ENCODE data around the gene NRF1.
A peak's percentile ranks its signal among the peaks of the same experiment; 100 is the strongest.
"Not testable (repeated sequence)": the region's sequence is repeated elsewhere in the genome, so short reads cannot be mapped to it uniquely, and the experiment has no call there.

The NRF1 gene

DNA sequence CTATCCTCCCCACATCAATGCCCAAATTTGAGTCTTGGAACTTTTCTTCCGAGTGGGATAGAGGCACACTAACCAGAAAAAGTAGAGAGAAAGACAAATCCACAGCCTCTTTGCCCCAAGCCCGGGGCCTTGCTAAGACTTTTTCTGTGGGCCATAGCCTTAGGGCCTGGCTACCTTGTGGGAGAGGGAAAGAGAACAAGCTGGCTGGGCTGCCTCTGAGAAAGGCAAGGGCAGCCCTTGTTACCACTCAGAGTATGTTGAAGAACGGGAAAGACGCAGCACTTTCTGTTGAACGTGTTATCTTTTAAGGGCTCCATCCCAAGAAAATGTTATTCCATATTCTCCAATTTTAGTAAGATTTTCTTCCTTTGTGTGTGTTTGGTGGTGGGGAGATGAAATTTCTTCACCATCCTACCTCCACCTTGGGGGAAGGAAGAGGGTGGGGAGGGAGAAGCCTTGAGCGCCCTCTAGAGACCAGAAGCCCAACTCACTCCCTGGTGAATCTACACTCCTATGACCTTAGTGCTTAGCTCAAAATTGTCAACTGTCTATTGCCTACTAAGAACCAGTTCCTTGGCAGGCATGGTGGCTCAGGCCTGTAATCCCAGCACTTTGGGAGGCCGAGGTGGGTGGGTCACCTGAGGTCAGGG, 3.9 kb upstream of the NRF1 start:
- DNase-seq, result peak; percentile 14 to 41 (median 19)

DNA sequence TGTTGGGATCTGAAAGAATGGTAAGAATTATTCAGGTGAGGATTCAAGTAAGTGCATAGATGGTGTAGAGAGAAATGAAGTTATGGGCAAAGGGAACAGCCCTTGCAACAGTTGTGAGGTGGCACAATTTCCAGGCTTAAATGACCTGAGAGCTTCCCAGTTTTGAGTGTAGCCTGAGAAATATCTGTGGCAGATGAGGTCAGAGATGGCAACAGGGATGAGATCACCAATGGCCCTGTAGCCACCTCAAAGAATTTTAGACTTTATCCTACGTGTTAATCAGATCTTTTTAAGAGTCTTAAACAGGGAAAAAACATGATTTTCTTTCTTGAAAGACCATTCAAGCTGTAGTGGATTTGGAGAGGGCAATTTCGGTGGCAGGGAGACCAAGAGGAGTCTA, 1.9 kb upstream of the NRF1 start:
- no peak for DNase-seq

DNA sequence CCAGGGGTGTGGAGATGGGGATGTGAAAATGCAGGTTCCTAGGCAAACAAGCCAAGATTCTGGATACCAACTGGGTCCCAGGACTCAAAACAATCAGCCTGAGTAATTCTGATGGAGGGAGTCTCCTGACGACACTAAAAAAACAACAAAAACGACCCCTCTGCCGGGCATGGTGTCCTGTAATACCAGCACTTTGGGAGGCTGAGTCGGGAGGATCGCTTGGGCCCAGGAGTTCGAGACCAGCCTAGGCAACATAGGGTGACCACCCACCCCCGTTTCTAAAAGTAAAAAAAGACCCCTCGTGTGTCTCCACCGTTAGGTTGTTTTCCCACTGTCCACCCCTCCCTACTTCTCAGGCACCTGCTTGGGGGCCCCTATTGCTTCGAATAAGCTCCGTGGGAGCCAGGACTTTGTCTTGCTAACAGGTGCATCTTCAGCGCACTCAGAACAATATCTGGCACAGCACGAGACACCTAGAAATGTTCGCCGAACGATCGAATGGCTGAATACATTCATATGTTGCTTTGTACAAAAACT, 743 bp upstream of the NRF1 start:
- DNase-seq, result no peak

DNA sequence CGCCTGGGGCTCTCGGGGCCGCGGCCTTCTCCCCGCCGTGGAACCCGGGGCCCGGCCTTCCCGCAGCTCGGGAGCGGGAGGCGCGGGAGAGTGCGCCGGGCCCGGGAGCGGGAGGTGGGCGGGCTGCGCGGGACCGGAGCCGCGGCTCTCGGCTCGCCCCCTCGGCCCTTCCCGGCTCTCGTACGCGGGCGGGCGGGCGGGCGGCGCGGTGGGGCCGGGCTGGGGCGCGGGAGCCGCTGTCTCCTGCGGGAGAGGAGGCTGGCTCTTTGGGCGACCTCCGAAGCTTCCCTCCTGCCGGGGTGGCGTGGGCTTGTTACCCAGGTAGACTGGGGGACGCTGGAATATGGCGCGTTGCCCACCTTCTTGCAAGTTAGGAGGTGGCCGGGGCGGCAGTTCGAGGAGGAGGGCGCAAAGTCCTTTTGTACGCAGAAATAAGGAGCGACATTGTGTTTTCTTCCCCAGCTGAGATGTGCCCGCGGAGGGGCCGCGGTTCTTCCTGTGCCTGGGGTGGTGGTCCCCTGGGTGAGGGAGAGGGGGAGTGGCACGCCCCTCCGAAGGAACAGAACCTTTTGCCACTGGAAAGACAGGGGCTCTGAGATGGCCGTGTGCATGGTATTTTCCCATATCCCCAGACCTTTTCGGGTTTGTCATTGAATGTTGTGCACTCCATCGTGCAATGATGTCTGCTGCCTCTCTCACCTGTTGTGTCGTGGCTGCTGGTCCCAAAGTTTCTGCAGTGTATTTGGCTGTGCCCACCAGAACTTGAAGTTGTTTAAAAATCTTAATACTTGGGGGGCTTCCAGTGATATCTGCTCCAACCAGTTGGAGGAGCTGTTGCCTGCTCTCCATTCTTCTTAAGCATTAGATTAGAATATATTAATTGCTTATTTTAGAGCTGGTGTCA, 844 bp downstream of the NRF1 start:
- peak; percentile 22 to 86 (median 80) for DNase-seq

DNA sequence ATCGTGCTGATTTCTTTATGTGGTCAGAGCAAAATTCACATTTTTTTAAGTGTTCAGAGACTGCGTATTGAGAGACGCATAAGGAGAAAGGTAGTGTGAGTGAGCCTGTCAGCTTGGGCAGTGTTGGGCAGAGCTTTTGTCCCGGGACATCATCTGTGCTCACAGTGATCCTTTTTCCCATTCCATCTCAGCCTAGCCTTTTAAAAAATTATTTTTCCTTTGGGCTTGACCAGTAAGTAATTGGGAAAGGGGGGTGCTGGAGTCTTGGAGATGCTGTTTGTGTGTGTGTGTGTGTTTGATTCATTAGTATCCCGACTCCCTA, 1.5 kb downstream of the NRF1 start:
- no peak for DNase-seq

DNA sequence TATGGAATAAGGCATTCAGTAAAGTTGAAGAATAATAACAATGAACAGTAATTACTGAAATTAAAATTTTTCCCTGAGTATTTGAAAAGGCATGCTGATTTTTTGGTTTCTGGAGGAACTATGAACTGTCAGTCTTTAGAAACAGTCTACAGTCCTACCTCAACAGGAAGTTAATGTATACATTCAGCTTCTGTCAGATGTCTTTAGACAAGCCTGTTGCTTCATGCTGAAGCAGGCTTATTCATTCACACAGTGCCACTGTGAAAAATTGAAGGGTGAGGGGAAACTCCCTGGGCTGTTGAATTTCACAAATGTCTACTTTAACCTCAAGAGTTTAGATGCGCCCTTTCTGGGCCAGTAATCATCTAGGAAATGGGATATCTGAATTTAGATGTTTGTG, 3.5 kb downstream of the NRF1 start:
- DNase-seq, result no peak

DNA sequence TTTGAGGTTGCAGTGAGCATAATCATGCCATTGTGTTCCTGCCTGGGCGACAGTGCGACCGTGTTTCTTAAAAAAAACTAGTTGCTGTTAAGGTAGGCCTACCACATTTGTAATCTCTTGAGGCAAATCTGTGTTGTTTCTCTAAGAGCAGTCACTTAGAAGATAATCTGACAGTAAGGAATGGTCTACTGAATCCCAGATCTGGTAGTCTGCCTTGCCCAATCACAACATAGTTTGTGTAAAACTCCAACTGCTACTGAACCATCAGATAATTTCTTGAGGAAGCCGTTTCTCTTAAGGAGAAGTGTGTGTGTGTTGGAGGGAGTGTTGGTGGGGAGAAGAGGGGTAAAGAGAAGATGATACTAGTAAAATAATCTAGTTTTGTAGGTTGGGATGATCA, 5.0 kb downstream of the NRF1 start:
- DNase-seq, result no peak

DNA sequence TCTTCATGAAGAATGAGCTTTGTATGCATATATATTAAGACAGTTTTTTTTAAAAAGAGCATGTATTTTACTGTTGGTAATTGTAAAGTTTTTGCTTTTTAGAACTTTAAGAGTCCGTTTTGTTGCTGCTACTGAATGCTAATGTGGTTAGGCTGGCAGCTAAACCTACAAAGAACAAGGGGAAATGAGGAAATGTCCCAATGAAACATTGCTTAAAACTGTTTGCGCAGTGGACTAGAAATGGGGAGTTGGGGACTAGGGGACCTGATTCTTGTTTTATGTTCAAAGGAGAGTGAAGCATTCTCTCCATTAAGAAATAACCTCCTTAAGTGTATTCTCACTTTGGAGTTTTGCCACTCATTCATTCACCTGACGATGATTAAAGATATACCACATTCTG, 5.7 kb downstream of the NRF1 start:
- no peak for DNase-seq

DNA sequence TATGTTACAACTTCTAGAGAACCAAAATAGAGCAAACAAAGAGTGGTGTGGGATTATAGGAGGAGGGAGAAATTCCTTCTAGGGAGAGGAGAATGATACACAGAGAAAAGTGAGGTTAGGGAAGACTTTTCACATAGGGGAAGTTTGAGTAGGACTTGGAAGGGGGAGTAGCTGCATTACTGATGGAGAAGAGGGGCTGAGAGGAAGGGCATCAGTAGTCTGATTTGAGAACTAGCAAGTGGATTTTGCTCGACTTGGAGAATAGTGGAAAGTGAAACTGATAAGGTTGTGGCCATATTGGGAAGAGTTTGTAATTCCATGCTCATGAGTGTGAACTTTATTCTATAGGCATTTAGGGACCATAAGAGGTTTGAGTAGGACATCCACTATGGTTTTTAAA, 6.1 kb downstream of the NRF1 start:
- no peak for DNase-seq

DNA sequence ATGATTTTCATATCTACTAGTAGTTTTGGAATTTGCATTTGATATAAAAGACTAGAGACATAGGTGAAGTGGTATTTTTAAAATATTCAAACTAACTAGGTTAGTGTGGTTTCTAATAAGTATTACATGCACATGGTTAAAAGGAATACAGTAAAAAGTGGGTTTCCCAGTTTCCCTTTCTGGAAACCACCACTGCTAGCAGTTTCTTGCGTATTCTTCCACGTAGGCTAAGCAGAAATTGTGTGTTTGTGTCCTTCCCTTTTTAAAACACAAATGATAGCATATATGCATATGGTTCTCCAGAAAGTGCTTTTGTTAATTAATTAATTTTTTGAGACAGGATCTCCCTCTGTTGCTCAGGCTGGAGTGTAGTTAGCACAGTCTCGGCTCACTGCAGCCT, 15.4 kb downstream of the NRF1 start:
- no peak for DNase-seq

DNA sequence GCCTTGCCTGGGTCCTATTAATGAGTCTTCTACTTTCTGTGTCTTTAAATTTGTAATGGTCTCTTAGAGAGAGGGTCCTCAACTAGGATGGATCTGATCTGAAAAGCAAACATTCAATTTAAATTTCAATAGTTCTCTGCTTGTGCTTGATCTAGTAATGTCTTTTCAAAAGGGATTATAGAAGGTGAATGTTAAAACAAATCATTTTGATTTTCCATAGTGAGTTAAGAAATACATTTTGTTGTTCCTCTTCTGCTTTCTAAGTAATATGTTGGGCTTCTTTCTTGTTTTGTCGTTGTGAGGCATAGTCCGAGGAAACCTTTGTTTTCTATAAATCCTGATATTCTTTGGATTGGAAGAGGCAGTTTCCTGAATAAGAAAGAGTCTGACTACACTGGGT, 18.8 kb downstream of the NRF1 start:
- DNase-seq, result no peak

DNA sequence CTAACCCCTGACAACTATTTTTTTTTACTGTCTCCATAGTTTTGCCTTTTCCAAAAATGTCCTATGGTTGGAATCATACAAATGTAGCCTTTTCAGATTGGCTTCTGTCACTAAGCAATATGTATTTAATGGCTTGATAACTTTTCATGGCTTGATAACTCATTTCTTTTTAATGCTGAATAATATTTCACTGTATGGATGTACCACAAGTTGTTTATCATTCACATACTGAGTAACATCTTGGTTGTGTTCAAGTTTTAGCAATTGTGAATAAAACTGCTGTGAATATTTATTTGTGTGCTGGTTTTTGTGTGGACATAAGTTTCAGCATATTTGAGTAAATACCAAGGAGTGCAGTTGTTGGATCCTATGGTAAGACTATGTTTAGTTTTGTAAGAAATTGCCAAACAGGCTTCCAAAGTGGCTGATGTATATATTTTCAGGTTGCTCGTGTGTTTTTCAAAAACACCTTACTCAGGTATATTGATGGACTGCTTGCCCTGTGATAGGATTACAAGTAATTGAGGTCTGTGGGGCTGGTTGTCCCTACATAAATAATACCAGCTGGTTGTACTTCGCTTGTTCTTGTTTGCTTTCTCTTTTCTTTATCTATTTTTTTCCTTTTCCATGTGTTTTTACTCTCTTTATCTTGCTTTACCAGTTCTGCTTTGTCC, 23.0 kb downstream of the NRF1 start:
- no peak for DNase-seq

DNA sequence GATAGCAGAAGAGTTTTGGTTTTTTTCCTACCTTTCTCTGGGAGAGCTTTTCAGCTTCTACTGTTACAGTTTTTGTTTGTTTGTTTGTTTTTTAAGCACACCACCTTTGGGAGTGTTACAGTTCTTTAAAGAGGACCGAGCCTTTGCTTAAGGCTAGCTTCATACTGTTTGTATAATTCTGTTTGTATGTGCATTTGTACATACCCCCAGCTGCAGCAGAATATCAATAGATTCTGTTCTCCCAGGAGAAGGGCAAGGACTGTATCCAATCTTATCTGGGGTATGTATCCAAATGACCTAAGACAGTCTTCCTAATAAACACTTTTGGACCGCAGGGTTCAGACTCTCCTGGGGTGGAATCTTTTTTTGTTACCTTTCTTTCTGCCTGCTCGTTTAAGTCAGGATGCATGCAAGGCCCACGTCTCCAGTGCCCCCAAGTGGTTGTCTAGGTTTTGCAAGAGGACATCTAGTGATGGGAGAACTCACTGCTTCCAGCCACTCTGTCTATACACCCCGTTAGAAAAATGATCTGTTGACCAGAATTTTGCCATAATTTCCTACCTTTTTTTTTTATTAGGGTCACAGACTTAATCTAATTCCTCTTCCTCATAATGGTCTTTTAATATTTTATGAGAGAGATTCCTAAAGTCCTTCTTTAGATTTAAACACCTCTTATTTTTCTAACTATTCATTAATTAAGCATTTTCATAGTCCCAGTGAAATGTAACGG, 23.9 kb downstream of the NRF1 start:
- peak; percentile 60 to 78 (median 63) for DNase-seq

DNA sequence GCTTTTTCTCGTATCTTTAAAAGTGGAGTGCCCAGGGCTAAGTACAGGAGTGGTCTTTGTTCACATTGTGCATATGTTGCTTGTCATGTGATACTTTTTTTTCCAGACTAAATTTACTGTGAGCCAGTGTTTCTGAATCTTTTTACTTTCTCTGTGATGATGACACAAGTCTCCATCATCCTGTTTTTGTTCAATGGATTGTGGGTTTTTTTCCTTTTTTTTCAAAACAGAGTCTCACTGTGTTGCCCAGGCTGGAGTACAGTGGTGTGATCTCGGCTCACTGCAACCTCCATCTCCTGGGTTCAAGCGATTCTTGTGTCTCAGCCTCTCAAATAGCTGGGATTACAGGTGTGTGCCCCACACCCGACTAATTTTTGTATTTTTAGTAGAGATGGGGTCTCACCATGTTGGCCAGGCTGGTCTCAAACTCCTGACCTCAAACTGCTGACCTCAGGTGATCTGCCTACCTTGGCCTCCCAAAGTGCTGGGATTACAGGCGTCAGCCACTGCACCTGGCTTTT, 24.6 kb downstream of the NRF1 start:
- DNase-seq, result not testable (repeated sequence)

DNA sequence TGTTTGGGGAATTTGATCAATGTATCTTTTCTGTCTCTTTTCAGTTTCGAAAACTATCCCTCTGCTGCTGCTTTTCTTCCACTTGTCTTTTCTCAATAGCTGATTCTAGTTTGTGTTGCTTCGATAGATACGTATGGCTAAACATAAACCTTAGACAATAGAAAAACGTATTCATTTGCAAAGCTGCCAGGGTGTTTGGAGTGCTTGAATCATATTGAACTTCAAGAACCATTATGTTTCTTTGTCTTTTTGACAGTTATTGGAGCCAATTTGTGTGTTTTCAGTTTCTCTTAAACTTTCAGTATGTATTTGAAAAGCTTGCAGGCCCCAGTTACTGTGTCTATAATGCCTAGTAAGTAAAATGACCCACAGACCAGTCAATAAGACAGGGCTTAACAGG, 25.1 kb downstream of the NRF1 start:
- no peak for DNase-seq

DNA sequence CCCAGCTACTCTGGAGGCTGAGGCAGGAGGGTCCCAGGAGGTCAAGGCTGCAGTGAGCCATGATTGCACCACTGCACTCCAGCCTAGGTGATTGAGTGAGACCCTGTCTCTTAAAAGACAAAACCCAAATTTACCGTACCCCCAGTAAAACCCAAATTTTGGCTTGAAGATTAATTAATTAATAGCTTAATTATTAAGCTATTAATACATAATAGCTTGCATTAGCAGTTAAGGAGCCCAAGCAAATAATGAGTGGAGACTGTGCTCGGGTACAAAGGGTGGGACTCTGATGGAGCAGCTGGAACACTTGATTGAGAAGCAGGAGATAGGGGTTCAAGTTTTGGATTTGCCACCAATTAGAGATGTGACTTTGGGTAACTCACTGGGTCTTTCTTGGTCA, 28.9 kb downstream of the NRF1 start:
- DNase-seq, result no peak

DNA sequence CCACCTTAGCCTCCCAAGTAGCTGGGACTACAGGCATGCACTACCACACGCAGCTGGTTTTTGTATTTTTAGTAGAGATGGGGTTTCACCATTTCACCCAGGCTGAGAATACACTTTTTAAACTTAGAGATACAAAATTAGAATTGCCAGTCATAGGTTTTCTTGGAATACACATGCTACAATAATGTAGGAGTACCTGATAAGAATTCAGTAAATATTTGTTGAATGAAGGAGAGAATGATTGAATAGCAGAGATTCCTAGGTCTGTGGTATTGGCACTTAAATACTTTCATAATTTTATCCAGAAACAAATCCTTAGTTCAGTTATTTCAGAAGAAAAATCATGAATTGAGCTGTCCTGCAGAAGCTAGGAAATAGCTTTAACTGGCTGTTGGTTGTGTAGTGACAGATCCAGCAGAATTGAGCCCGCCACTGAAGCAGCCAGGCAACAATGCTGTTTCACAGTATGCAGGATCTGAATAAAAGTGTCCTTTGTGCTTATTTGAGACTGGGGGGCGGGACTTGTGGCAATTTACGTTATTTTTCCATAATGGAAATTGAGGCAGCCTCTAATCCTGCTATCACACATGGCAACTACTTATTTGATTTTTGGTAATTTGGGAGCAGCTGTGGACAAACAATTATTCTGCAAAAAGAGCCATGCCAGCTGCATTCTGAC, 31.5 kb downstream of the NRF1 start:
- no peak for DNase-seq

DNA sequence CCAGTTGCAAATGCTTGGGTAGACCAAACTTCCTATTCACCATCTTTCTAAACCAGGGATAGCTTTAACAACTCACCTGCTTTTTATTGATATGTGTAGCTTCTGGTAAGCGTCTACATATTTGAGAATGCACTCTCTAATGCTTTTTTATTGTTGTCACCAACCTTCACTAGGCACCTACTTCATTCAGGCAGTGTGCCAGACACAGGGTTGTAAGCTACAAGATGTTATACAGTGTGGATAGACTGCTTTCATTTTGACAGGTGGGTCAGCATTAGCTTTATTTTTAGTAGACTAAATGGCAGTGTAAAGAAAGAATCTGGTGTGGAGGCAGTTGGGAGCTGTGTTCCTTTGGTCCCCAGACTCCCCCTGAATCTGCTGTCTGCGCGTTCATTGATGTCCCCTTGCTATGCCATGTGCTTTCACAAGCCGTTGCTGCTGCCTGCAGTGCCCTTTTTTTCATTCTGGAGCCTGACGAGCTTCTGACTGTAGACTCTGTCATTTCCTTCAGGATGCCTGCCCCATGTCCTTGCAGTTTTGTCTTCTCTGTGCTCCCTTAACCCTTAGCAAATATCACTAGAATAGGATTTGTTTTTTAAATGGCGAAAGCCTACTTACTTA, 32.1 kb downstream of the NRF1 start:
- DNase-seq, result peak in 1 of 3 experiments; percentile 61

DNA sequence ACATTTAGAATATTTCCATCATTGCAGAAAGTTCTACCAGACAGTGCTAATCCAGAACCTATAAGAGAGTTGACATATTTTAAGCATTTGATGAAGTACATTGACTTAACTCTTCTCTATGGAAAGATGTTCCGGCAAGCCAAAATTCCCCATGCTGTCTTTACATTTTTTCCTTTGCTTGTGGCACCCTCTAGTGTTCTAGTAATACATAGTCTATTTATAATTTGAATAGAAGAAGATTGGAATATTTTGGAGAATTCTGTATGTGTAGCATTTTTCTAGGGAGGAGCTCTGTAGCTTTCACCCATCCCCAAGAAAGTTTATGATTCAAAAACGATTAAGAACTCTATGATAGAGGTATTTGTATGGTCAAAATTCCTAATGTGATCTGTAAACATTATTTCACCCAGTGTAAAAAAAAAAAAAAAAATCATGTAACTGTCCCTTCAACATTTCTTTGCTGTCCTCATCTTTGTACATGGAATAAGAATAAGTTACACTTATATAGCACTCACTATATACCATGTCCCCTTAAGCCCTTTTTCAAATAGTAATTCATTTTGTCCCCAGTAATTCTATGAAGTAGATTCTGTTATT, 33.2 kb downstream of the NRF1 start:
- peak; percentile 23 to 79 (median 30) for DNase-seq

DNA sequence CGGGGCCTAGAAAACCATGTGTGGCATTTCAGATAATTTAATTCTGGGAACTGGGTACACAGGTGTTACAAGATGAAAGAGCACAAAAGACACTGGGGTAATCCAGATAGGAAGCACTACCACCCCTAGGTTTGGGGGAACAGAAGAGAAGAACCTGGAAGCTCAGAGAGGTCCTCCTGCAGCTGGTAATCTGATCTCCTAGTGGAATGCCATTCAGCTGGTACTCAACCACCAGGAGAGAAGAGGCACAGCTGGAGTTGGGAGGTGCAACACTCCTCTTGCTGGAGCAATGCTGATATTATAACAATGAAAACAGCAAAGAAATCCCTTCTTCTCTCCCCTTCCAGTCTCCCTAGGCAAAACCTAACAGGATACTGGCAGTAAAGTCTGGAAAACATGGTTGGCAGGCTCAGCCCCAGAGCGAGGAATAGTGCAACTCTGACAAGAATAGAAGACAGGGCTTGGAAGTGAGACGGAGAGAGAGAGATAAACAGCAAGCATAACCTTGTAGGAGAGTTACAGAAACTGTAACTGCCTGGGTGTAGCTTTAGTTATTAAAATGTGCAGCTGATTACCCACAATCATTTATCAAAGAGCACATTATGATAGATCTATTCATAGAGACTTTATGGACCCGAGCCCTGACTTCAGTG, 35.0 kb downstream of the NRF1 start:
- peak in 2 of 3 experiments; percentile 14 to 33 for DNase-seq
